ENCODE data around the gene RPL11. TPM values are rescaled to one million over a fixed set of nuclear protein-coding genes. Genes with fewer than 3 reads are reported as not detected.

RPL11 gene
- total RNA-seq, 1 experiment from 2014 or later = 1,441 TPM

- H3K9ac ChIP-seq (ENCODE audit: low read length) = no peak overlapping the region
- H4K20me1 ChIP-seq (ENCODE audit: low read length) = no peaks in the 10 kb centered on the region
- no peak overlapping the region for H3K27ac ChIP-seq (ENCODE audit: low read length)
- ATAC-seq (no peak), DNase-seq (no peak)
- no peak overlapping the region for H3K4me3 ChIP-seq (ENCODE audit: low read length)
- POLR2A ChIA-PET (ENCODE audit: unreplicated experiment) = no interaction called here
- no peaks in the 10 kb centered on the region for H3K9me3 ChIP-seq (ENCODE audit: low read length)
- no peaks in the 10 kb centered on the region for H3K36me3 ChIP-seq (ENCODE audit: low read depth, low read length)
- no peaks in the 10 kb centered on the region for H3K9me2 ChIP-seq (replicated peaks; ENCODE audit: low read length)
- intact Hi-C loops (cut with micrococcal nuclease) = no loop called here
- H3K27me3 ChIP-seq (ENCODE audit: low read length) = no peaks in the 10 kb centered on the region
- H3K4me2 ChIP-seq (ENCODE audit: low read length) = no peak overlapping the region
- no peak for TF ChIP-seq EZH2phosphoT487 (IDR thresholded peaks at IDR 0.05; ENCODE audit: borderline replicate concordance, low read length)
- no peak for TF ChIP-seq CTCF (conservative IDR thresholded peaks at IDR 0.05; ENCODE audit: low read depth, low read length)
- no peak for TF ChIP-seq EZH2 (IDR thresholded peaks at IDR 0.05; ENCODE audit: low read length, unreplicated experiment)
- no peak overlapping the region for H2AFZ ChIP-seq (ENCODE audit: low read length)
- CTCF ChIA-PET = no interaction called here
- H3K4me1 ChIP-seq (ENCODE audit: insufficient read depth, low read length) = no peaks in the 10 kb centered on the region
- H3F3A ChIP-seq (ENCODE audit: low read length, unreplicated experiment) = no peaks in the 10 kb centered on the region
- BruUV-seq (replicated peaks) = no TSS peak
- H3K79me2 ChIP-seq (ENCODE audit: low read length) = no peaks in the 10 kb centered on the region
Observed at GRCh38 chr1:23644555-23644866, 47.1 kb upstream of the RPL11 start.

GRCh38 chr1:23645338-23645737 lies 46.3 kb upstream of the RPL11 start:
- ChIA-PET CTCF (no interaction called here), POLR2A (ENCODE audit: unreplicated experiment) (no interaction called here)
- no peak overlapping the region for H2AFZ ChIP-seq (ENCODE audit: low read length)
- H3K9me2 ChIP-seq (replicated peaks; ENCODE audit: low read length) = no peaks in the 10 kb centered on the region
- no peaks in the 10 kb centered on the region for H3K36me3 ChIP-seq (ENCODE audit: low read depth, low read length)
- no peak overlapping the region for H3K4me2 ChIP-seq (ENCODE audit: low read length)
- no peaks in the 10 kb centered on the region for H4K20me1 ChIP-seq (ENCODE audit: low read length)
- H3K27me3 ChIP-seq (ENCODE audit: low read length) = no peaks in the 10 kb centered on the region
- no peaks in the 10 kb centered on the region for H3K4me1 ChIP-seq (ENCODE audit: insufficient read depth, low read length)
- H3K79me2 ChIP-seq (ENCODE audit: low read length) = no peaks in the 10 kb centered on the region
- TF ChIP-seq EZH2phosphoT487 (IDR thresholded peaks at IDR 0.05; ENCODE audit: borderline replicate concordance, low read length) (no peak), EZH2 (IDR thresholded peaks at IDR 0.05; ENCODE audit: low read length, unreplicated experiment) (no peak), CTCF (conservative IDR thresholded peaks at IDR 0.05; ENCODE audit: low read depth, low read length) (no peak)
- no TSS peak for BruUV-seq (replicated peaks)
- no peaks in the 10 kb centered on the region for H3K9me3 ChIP-seq (ENCODE audit: low read length)
- H3K4me3 ChIP-seq (ENCODE audit: low read length) = no peak overlapping the region
- no peak overlapping the region for H3K27ac ChIP-seq (ENCODE audit: low read length)
- no peak for ATAC-seq
- intact Hi-C loops (cut with micrococcal nuclease) = no loop called here
- no peaks in the 10 kb centered on the region for H3F3A ChIP-seq (ENCODE audit: low read length, unreplicated experiment)
- no peak for DNase-seq
- H3K9ac ChIP-seq (ENCODE audit: low read length) = no peak overlapping the region

GRCh38 chr1:23646091-23646490 lies 45.5 kb upstream of the RPL11 start:
- no TSS peak for BruUV-seq (replicated peaks)
- Histone ChIP-seq H3K79me2 (ENCODE audit: low read length) (no peaks in the 10 kb centered on the region), H3K27ac (ENCODE audit: low read length) (no peak overlapping the region), H4K20me1 (ENCODE audit: low read length) (no peaks in the 10 kb centered on the region), H3K4me1 (ENCODE audit: insufficient read depth, low read length) (no peaks in the 10 kb centered on the region), H3K4me2 (ENCODE audit: low read length) (no peak overlapping the region), H3K27me3 (ENCODE audit: low read length) (no peaks in the 10 kb centered on the region), H2AFZ (ENCODE audit: low read length) (no peak overlapping the region), H3K36me3 (ENCODE audit: low read depth, low read length) (no peaks in the 10 kb centered on the region), H3K9me2 (replicated peaks; ENCODE audit: low read length) (no peaks in the 10 kb centered on the region), H3K9me3 (ENCODE audit: low read length) (no peaks in the 10 kb centered on the region), H3K4me3 (ENCODE audit: low read length) (no peak overlapping the region), H3K9ac (ENCODE audit: low read length) (no peak overlapping the region), H3F3A (ENCODE audit: low read length, unreplicated experiment) (no peaks in the 10 kb centered on the region)
- DNase-seq = no peak
- no peak for ATAC-seq
- POLR2A ChIA-PET (ENCODE audit: unreplicated experiment) = no interaction called here
- CTCF ChIA-PET = no interaction called here
- intact Hi-C loops (cut with micrococcal nuclease) = no loop called here
- TF ChIP-seq CTCF (conservative IDR thresholded peaks at IDR 0.05; ENCODE audit: low read depth, low read length) (no peak), EZH2 (IDR thresholded peaks at IDR 0.05; ENCODE audit: low read length, unreplicated experiment) (no peak), EZH2phosphoT487 (IDR thresholded peaks at IDR 0.05; ENCODE audit: borderline replicate concordance, low read length) (no peak)

Measured in PC-3 (cell line).